Adipocyte (in vitro differentiated cells): Measurements from ENCODE around the gene UBIAD1.
"Not testable (repeated sequence)": the region's sequence is repeated elsewhere in the genome, so short reads cannot be mapped to it uniquely, and the experiment has no call there.

ENCODE experiments used
- DNase-seq: peaks from one replicate; pipeline ENCODE4 v3.0.0-alpha.2; 2015; ENCODE audit warnings: low read depth
- H3K27me3 ChIP-seq: replicated peaks from 2 replicates; pipeline ENCODE4 v1.7.0; 2013; ENCODE audit warnings: mild to moderate bottlenecking, low read length, moderate library complexity; ENCODE audit not compliant: control insufficient read depth, insufficient read depth
- H3K36me3 ChIP-seq: 2 replicates; pipeline ENCODE4 v1.7.0; 2013; ENCODE audit warnings: low read length, mild to moderate bottlenecking, moderate library complexity; ENCODE audit not compliant: control insufficient read depth, insufficient read depth, severe bottlenecking
- H3K4me1 ChIP-seq: 2 replicates; pipeline ENCODE4 v1.7.0; 2013; ENCODE audit warnings: mild to moderate bottlenecking, low read length, moderate library complexity; ENCODE audit not compliant: control insufficient read depth, insufficient read depth
- H3K4me3 ChIP-seq: 2 replicates; pipeline ENCODE4 v1.7.0; 2013; ENCODE audit warnings: mild to moderate bottlenecking, low read length, moderate library complexity
- H3K9ac ChIP-seq: 2 replicates; pipeline ENCODE4 v1.7.0; 2013; ENCODE audit warnings: mild to moderate bottlenecking, low read length, moderate library complexity
- H3K9me3 ChIP-seq: 2 replicates; pipeline ENCODE4 v1.7.0; 2013; ENCODE audit warnings: mild to moderate bottlenecking, low read length, moderate library complexity; ENCODE audit not compliant: control insufficient read depth

UBIAD1 gene

DNA sequence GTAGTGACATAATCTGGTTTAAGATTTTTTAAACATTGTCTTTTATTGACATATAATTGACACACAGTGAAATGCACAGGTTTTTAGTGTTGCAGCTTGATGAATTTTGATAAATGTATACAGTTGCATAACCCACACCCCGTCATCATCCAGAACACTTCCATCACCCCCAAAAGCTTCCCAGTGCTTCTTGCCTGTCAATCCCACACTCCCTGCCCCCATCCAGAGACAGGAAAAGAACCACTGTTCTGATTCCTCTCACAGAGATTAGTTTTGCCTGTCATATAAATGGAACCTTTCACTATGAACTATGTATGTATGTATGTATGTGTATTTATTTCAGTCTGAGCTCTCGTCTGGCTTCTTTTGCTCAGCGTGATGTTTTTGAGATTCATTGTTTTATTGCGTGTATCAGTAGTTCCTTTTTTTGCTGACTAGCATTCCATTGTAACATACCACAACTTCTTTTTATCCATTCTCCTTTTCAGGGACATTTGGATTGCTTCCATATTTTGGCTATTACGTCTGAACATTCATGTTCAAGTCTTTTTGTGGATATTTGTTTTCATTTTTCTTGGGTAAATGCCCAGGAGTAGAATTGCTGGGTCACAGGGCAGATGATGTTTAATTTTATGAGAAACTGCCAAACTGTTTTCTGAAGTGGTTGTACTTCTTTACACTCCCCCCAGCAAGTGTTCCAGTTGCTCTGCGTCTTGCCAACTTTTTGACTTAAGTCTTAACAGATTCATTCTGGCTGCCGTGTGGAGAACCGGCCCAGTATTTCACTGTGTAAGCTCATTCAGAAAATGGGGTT lies 8.7 kb downstream of the UBIAD1 start:
- DNase-seq = peak; percentile 87
- Histone ChIP-seq H3K27me3 (no peaks in the 10 kb centered on the region), H3K9ac (no peak overlapping the region), H3K4me1 (peaks cover 18% of the 10 kb centered on the region), H3K9me3 (no peaks in the 10 kb centered on the region), H3K4me3 (no peak overlapping the region), H3K36me3 (peaks cover 5% of the 10 kb centered on the region)

DNA sequence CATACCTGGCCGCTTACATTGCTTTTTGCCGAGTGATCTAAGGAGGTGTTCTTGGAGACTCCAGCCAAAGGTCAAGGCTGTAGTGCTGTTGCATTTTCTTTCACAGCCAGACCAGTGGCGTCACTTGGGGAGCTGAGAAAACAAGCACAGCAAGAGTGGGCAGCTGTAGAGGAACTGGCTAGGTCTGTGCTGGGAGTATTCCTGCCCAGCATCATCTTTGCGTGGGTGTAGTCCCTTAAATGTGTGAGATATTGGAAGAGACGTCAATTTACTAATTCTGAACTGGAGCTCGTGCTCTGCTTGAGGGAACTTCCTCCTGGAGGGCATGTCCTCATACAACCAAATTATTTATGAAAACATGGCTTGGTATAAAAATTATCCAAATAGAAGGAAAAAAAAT lies 10.2 kb downstream of the UBIAD1 start:
- Histone ChIP-seq H3K36me3 (peaks cover 5% of the 10 kb centered on the region), H3K4me1 (peaks cover 30% of the 10 kb centered on the region), H3K4me3 (no peak overlapping the region), H3K9ac (no peak overlapping the region), H3K27me3 (no peaks in the 10 kb centered on the region), H3K9me3 (no peaks in the 10 kb centered on the region)
- DNase-seq = no peak

- no peak overlapping the region for H3K9ac ChIP-seq
- H3K4me1 ChIP-seq = peaks cover 30% of the 10 kb centered on the region
- H3K36me3 ChIP-seq = peaks cover 5% of the 10 kb centered on the region
- H3K9me3 ChIP-seq = no peaks in the 10 kb centered on the region
- no peaks in the 10 kb centered on the region for H3K27me3 ChIP-seq
- no peak overlapping the region for H3K4me3 ChIP-seq
- DNase-seq = no peak
Observed at GRCh38 chr1:11284784-11285183, 11.8 kb downstream of the UBIAD1 start.

GRCh38 chr1:11285883-11286734 lies 13.1 kb downstream of the UBIAD1 start:
- H3K4me3 ChIP-seq = peak overlapping the region; percentile 31
- peaks cover 30% of the 10 kb centered on the region for H3K4me1 ChIP-seq
- H3K9ac ChIP-seq = no peak overlapping the region
- H3K9me3 ChIP-seq = no peaks in the 10 kb centered on the region
- peak; percentile 34 for DNase-seq
- H3K36me3 ChIP-seq = peaks cover 5% of the 10 kb centered on the region
- H3K27me3 ChIP-seq = no peaks in the 10 kb centered on the region

DNA sequence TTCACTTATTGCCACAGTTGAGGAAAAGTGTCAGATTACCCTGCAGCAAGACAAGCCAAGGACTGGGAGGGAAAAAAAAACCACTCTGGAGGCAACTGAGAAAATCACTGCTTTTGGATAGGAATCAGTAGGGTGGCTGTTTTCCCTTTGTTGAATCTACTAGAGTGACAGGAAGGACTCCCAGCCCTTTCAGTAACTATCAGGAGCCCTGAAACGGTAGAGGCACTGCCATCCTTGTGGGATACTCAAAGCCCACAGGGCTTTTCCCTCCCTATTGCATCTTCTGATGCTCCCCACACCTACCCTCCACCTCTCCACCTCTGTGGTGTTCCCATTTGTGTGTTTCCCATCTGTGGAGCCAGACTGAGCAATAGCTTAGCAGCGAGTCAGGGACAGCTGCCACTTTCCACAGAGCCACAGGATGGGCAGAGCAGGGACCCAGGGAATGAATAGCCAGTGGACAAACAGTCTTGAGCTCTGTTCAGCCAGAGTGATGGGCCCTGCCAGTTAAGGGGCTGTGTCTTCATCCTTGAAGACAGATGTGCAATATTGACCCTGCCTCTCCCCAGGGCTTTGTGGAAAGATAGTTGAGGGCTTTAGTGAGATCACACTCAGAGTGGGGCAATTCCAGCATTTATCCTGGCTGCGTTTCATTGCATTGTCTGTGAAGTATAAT lies 13.9 kb downstream of the UBIAD1 start:
- H3K9ac ChIP-seq = no peak overlapping the region
- peak; percentile 59 for DNase-seq
- H3K36me3 ChIP-seq = peaks cover 5% of the 10 kb centered on the region
- H3K27me3 ChIP-seq = no peaks in the 10 kb centered on the region
- no peaks in the 10 kb centered on the region for H3K9me3 ChIP-seq
- H3K4me1 ChIP-seq = peaks cover 26% of the 10 kb centered on the region
- peak overlapping the region; percentile 31 for H3K4me3 ChIP-seq

DNA sequence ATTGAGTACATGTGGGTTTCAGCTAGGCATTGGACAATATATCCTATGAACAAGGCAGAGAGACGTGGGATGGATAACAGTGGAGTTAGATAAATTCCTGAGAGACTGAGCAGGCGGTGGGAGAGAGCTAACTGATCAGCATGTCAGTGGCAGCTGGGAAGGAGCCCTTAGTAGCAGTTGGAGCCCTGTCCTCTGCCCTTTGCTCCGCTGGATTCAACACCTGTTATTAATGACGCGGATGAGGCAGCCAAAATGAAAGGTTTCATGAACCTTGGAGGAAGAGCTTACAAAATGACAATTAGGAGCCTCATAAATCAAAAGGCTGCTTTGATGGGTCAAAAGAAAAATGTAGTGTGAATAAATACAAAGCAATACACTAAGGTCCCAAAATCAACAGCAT lies 16.1 kb downstream of the UBIAD1 start:
- Histone ChIP-seq H3K36me3 (peaks cover 5% of the 10 kb centered on the region), H3K9me3 (no peaks in the 10 kb centered on the region), H3K4me3 (no peak overlapping the region), H3K27me3 (no peaks in the 10 kb centered on the region), H3K4me1 (peaks cover 23% of the 10 kb centered on the region), H3K9ac (no peak overlapping the region)
- DNase-seq = no peak

DNA sequence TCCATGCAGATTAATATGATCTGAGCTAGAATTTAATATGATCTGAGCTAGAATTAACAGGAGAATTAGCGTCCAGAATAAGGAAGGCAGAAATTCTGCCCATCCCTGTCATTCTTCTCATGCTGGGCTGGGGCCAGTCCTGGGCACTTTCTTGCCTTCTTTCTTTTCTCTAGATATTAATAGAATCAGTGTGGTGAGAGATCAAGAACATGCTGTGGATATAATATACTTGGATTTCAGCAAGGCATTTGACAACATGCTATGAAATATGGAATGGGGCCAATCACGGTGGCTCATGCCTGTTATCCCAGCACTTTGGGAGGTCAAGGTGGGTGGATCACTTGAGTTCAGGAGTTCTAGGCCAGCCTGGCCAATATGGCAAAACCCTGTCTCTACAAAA lies 18.1 kb downstream of the UBIAD1 start:
- H3K9ac ChIP-seq = no peak overlapping the region
- no peaks in the 10 kb centered on the region for H3K36me3 ChIP-seq
- no peak for DNase-seq
- H3K27me3 ChIP-seq = no peaks in the 10 kb centered on the region
- no peak overlapping the region for H3K4me3 ChIP-seq
- peaks cover 19% of the 10 kb centered on the region for H3K4me1 ChIP-seq
- H3K9me3 ChIP-seq = no peaks in the 10 kb centered on the region

GRCh38 chr1:11293856-11294255 lies 20.9 kb downstream of the UBIAD1 start:
- no peaks in the 10 kb centered on the region for H3K36me3 ChIP-seq
- no peak overlapping the region for H3K4me3 ChIP-seq
- H3K27me3 ChIP-seq = no peaks in the 10 kb centered on the region
- H3K9ac ChIP-seq = no peak overlapping the region
- H3K4me1 ChIP-seq = no peaks in the 10 kb centered on the region
- DNase-seq = no peak
- no peaks in the 10 kb centered on the region for H3K9me3 ChIP-seq

- H3K36me3 ChIP-seq = no peaks in the 10 kb centered on the region
- DNase-seq = no peak
- no peaks in the 10 kb centered on the region for H3K27me3 ChIP-seq
- H3K9me3 ChIP-seq = no peaks in the 10 kb centered on the region
- no peaks in the 10 kb centered on the region for H3K4me1 ChIP-seq
- no peak overlapping the region for H3K9ac ChIP-seq
- no peak overlapping the region for H3K4me3 ChIP-seq
Observed at GRCh38 chr1:11294951-11295350, 22.0 kb downstream of the UBIAD1 start.

GRCh38 chr1:11295905-11296304 lies 22.9 kb downstream of the UBIAD1 start:
- no peaks in the 10 kb centered on the region for H3K27me3 ChIP-seq
- H3K9me3 ChIP-seq = no peaks in the 10 kb centered on the region
- no peak overlapping the region for H3K9ac ChIP-seq
- DNase-seq = no peak
- H3K36me3 ChIP-seq = no peaks in the 10 kb centered on the region
- no peaks in the 10 kb centered on the region for H3K4me1 ChIP-seq
- no peak overlapping the region for H3K4me3 ChIP-seq

DNA sequence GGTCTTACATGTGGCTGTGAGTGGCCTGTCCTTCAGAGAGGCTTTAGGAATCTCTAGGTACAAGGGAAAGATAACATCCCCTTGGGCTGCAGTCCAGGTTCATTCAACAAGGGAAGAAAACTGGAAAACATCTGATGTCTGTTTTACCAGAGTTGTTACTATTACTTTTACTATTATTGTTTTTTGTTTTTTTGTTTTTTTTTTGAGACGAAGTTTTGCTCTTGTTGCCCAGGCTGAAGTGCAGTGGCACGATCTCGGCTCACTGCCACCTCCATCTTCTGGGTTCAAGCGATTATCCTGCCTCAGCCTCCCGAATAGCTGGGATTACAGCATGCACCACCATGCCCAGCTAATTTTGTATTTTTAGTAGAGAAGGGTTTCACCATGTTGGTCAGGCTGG lies 24.8 kb downstream of the UBIAD1 start:
- not testable (repeated sequence) for H3K36me3 ChIP-seq, H3K9ac ChIP-seq, H3K9me3 ChIP-seq, H3K27me3 ChIP-seq, H3K4me1 ChIP-seq, H3K4me3 ChIP-seq, DNase-seq
